DMS79 (cell line): ENCODE results near the gene COL5A1.

ENCODE experiments used
- DNase-seq: peaks from one replicate; lab custom pipeline; 2025; lab: John Stamatoyannopoulos, UW

Gene COL5A1

DNA sequence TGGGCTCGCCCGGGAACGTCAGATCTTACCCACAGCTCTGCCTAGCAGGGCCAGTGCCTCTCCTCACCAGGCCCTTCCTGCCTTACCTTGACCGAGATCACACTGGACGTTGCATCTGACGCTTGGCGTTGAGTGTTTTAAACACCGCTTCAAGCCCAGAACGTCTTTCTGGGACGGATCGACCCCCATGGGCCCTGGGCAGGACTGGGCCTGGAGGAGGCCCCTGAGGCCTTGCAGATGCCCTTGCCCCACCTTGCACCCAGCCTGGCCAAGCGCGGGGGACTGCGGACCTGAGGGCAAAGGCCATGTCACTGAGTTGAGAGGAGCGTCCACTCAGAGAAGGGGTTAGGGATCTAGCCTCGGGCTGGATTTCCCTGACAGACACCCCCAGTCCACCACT, 174.7 kb downstream of the COL5A1 start:
- DNase-seq: no peak

DNA sequence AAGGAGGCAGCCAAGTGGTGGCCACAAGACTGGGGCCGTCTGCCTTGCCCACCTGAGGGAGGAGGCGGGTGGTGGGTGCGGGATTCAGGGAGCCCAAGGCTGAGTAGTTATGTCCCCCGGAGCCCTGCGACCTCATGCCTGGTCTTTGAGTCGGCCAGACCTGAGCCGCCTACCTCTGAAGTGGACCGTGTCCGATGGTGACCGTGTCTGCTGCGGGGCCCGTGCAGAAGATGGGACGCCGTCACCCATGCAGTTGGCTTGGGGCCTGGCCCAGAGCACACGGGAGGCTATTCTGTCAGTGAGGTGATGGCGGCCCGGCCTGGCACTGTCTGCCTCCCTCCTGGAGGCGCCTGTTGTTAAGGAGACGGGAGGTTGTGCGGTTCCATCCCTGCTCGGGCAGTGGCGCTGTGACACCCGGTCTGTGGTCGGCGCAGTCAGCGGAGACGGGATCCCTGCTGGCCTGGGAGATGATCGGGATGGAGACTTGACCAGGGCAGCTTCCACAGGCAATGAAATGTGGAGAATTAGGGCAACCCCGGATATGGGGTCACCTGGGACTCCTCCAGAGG, 176.5 kb downstream of the COL5A1 start:
- no peak for DNase-seq

DNA sequence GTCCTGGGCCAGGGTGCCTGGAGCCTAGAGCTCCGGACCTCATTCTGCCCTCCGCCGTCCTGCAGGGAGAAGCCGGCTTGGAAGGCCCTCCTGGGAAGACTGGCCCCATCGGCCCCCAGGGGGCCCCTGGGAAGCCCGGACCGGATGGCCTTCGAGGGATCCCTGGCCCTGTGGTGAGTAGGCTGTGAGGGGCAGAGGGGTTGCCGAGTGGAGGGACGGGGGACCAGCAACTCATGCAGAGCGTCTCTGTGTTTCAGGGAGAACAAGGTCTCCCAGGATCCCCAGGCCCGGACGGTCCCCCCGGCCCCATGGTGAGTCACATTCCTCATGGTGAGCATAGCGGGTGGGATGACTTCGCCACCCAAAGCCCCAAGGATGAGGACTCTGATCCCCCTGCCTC, 177.0 kb downstream of the COL5A1 start:
- no peak for DNase-seq

DNA sequence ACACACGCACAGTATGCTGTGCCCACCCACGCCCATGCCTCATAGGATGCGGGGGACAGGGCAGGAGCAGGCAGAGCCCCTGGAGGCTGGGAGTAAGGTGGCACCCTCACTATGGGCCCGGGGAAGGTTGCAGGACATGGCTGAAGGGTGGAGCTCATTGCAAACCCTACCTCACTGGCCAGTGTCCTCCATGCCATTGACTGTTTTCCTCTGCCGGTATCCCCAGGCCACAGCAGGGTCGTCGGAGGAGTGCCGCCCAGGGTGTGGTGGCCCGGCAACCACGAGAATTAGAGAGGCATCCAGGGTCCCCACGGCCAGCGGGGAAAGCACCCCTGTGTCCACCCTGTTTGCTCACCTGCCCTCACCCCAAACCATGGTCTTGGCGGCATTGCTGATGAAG, 179.3 kb downstream of the COL5A1 start:
- DNase-seq: no peak

DNA sequence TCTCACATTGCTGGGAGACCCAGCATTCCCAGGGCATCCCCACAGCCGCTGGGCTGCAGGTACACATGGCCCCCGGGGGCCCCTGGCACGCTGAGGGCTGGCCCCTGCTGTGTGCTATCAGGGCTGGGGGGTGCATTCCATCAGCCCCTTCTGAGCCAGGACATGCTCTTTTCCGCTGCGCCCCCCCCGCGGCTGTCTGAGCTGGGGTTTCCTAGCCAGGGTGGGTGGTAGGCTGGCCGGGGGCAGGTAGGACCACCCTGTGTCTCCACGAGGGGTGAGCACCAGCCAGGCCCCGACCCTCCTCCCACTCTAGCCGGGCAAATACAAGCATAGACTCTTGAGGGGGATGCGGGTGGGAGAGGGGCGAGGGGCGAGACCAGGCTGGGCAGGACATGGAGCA, 180.9 kb downstream of the COL5A1 start:
- no peak for DNase-seq

DNA sequence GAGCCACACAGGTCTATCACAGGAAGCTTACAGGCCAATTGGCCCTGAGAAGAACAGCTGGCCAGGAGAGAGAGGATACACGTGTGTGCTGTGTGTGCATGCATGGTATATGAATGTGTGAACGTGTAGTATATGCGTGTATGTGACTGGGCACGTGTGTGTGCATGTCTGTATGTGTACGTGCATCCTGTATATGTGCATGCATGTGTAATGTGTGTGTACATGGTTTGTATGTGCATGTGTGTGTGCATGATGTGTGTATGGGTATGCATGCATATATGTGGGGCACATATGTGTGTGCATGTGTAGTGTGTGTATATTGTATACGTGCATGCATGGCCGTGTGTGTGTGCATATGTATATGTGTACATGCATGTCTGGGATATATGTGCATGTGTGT, 182.0 kb downstream of the COL5A1 start:
- no peak for DNase-seq

DNA sequence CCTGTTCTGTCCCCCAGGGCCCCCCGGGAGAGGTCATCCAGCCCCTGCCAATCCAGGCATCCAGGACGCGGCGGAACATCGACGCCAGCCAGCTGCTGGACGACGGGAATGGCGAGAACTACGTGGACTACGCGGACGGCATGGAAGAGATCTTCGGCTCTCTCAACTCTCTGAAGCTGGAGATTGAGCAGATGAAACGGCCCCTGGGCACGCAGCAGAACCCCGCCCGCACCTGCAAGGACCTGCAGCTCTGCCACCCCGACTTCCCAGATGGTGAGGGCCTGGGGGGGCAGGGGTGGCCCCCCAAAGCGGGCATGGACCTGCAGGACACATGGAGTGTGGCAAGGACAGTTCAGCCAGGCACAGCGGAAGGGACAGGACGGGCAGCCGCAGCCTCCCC, 183.0 kb downstream of the COL5A1 start:
- no peak for DNase-seq

DNA sequence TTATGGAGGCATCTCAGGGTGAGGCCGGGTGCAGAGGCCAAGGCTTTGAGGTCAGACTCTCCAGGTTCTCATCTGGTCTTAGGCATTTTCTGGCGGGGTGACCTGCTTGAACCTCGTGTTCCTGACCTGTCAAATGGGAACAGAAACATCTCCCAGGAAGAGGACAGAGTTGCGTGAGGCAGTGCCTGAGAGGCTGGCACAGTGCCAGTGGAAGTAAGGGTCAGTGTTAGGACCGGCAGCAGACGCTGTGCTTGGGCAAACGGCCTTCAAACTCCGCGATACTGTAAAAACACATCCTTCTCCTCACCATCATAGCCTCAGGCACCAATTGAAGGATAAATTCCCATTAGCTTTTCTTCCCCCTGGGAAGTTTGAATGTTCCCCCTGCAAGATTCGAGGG, 183.4 kb downstream of the COL5A1 start:
- DNase-seq: no peak

DNA sequence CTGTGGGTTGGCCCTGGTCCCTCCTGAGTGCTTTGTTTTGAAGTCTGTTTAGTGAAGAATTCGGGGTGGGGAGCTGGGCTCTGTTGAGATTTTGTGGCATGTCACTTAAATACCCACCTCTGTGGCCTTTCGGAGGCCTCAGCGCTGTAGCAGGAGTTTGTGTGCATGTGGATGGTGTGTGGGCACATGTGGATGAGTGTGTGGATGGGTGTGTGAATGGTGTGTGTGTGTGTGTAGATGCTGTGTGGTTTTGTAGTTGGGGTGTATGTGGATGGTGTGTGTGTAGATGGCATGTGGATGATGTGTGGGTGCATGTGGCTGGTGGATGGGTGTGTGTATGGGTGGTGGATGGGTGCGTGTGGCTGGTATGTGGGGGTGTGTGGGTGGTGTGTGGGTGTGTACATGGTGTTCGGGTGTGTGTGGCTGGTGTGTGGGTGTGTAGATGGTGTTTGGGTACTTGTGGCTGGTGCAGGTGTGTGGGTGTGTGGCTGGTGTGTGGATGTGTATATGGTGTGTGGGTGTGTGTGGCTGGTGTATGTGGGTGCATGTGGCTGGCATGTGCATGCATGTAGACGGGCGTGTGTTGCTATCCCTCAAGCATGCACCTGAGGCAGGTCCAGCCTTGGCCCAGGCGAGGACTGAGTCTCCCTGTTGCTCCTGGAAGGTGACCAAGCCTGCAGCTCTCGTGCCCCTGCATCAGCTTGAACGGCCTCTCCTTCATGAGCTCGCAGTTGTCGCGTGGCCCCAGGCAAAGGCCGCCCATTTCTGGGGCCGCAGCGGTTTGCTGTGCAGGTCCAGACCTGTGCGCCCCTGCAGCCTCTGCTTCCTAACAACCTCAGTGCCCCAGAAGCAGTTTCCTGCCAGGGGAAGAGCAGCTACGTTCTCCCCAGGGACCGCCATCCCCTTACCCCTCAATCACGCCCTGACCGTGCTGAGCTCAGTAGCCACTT, 185.0 kb downstream of the COL5A1 start:
- DNase-seq: no peak

DNA sequence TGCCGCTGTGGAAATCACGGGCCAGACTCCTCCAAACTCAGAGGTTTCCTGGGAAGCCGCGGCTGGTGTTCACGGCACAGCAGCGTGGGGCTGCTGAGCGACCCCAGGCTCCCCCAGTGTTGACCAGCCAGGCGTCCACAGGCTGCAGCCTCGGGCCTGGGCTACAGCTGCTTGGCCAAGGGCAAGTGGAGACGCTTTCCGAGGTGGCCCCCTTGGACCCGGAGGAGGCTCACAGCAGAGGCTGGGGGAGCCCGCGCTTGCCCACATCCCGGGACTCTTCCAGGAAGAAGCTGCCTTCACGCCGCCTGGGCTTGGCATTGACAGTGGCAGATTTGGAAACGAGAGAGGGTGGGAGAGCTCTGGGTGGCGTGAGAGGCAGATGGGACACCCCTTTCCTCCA, 186.0 kb downstream of the COL5A1 start:
- no peak for DNase-seq

DNA sequence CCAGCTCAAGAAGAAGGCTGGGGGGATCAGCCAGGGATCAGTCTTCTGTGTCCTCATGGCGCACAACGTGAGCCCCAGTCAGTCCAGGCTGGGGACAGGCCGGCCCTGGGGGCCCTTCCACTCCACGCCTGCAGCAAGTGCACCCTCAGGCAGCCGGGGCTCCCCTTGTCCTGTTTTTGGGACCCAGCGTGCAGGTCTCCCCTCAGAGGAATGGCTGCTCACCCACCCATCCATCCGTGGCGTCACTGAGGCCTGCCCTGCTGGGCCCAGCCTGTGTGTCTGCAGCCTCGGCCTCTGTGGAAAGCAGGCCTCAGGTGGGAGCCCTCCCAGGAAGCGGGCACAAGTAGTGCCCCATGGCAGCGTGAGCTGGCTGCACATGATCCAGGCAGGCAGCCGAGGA, 186.4 kb downstream of the COL5A1 start:
- DNase-seq: no peak

DNA sequence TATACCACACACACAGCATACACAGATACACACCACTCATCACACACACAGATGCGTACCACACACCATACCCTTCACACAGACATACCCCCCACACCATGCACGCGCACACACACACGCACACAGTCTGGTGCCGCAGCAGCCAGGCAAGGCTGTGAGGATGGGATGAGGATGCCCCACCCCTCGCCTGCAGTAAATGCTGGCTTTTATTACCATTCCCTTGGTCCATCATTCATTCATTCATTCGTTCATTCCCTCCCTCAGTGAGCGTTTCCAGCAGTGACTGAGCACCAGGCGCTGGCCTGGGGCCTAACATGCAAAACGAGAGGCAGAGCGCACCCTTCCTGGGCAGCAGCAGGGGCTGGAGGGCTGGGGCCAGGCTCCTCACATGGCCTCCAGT, 187.3 kb downstream of the COL5A1 start:
- DNase-seq: no peak

DNA sequence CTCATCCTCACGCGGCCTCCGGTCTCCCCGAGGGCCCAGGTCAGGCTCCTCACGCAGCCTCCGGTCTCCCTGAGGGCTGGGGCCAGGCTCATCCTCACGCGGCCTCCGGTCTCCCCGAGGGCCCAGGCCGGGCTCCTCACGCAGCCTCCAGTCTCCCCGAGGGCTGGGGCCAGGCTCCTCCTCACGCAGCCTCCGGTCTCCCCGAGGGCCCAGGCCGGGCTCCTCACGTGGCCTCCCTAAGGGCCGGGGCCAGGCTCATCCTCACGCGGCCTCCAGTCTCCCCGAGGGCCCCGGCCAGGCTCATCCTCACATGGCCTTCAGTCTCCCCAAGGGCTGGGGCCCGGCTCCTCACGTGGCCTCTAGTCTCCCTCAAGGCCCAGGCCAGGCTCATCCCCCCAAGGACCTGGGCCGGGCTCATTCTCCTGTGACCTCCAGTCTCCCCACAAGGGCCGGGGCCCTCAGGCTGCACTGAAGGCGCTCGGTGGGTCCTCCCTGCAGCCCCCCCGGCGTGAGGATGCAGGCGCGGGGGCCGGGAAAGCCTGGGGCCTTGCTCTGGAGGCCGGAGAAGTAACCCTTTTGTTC, 187.8 kb downstream of the COL5A1 start:
- no peak for DNase-seq

DNA sequence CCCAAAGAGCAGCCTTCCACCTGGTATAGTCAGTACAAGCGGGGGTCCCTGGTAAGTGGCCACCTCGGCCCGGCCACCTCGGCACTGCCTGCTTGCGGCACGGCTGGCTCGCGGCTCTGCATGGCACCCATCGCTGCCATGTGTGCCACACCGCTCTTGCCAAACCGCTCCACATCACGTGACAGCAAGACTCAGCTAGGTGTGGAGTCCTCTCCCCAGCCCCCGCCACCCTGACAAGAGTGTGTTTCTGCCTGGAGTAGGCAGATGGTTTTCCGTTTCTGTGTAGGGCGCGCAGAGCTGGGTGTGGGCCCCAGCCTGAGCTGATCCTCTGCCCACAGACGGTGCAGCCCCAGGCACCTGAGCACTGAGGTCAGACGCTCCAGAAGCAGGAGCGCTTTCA, 188.5 kb downstream of the COL5A1 start:
- no peak for DNase-seq

DNA sequence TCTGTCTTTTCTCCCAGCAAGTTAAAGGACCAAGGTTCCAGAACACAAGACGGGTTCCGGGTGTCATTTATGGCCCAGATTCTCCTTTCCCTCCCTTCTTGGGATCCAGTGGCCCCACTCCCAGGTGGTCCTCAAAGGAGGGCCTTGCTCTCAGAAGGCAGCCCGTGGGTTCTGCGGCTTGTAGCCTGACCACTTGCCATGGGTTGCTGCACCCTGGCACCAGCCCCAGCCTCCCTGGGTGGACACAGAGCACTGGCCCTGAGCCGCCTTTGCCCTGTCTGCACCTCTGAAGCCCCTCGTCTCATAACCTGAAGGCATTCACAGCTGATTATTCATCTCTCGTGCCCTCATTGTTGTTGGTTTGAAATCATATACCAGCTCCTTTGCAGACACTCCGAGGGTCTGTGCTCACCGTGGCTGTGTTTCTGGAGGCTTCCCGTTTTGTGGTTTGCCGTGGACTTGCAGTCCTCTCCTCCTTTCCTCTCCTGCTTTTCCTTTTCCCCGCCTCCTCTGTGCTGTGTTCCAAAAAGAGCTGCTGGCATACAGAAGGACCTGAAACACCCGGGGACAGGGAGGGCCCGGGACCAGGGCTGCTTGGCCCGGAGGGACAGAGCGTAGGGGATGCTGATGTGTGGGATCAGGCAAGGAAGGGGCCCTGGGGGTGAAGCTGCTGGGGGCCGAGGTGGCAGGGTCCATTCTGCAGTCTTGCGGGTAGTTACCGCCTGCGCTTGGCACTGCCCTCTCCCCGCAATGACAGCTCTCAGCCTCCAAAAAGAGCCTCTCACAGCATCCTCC, 189.5 kb downstream of the COL5A1 start:
- no peak for DNase-seq

DNA sequence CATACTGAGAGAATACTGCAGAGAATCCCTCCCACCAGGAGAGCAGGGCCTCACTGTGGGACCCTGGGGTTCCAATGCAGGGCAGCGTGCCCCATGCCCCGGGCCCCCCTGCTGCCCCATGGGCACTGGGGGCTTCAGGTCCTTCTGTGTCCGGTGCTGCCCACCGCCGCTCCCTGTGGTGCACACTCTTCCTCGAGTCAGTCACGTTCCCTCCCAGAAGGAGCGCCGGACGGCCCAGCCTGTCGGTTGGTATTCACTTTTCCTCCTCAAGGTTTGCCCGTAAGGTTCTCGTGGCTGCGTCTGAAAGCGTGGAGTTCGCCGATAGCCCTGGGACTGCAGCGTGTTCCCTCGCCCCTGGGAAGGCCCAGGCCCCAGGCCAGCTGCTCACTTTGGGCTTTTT, 190.9 kb downstream of the COL5A1 start:
- no peak for DNase-seq

DNA sequence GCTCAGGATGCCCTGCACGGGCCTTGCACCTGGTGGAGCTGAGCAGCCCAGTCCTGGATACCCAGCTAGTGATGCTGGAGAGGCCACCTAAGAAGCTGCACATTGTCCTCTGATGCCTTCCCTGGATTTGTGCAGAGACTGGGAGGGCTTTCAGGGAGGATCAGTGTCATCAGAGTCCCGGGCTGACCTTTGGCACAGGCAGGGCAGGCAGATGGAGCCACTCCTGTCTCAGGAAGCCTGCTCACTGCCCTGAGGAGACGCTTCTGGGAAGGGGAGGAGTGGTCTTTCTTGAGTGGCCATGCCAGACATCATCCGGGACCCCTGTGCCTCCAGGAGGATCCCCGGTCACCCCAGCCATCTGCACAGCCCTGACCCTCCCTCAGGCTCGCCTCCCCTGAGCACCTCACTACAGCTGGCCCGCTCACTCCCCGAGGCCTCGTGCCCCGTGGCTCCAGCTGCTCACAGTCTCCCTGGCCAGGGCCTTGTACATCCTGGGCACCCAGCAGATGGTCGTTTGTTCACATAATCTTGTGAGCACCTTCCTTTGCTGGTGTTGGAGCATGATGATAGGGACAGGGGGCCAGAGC, 191.8 kb downstream of the COL5A1 start:
- DNase-seq: no peak

DNA sequence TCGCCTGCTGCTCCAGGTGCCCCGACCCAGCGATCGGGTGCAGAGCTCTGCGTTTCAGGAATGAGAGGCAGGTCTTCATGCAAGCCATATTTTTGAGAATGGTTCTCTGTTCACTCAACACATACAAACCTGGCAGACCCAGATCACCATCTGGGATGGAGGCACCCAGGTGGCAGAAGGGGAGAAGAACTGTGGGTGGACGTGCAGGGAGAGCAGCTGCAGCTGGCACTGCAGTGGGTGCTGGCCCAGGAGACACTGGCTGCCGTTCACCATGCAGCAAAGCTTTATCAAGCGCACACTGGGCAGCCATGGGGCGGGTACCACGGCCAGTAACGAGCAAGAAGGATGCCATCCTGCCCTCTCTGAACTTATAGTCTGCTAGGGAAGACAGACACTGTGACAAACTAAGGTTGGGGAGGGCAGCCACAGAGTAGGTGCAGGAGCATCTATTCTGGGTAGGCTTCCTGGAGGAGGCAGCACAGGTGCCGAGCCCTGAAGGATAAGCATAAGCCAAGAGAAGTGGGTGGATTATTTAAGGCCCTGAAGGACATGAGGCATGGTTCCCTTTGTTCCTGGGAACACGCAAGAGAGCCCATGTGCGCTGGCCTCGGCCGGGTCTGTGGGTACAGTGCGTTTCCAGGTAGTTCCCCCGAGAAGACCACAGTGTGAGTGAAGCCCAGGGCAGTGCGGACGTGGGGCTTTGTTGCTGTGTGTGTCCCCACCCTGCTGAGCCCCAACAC, 192.8 kb downstream of the COL5A1 start:
- no peak for DNase-seq

DNA sequence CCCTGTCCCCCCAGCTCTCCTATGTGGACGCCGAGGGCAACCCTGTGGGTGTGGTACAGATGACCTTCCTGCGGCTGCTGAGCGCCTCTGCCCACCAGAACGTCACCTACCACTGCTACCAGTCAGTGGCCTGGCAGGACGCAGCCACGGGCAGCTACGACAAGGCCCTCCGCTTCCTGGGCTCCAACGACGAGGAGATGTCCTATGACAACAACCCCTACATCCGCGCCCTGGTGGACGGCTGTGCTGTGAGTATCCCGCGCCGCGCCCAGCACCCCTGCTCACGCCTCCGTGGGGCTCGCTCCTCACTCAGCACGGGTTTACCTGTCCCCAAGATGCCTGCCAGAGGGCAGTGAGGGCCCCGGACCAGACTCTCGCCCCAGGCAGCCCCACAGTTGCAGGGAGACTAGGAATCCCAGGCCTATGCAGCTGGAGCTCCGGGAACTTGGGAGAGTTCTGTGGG, 193.4 kb downstream of the COL5A1 start:
- DNase-seq: no peak

DNA sequence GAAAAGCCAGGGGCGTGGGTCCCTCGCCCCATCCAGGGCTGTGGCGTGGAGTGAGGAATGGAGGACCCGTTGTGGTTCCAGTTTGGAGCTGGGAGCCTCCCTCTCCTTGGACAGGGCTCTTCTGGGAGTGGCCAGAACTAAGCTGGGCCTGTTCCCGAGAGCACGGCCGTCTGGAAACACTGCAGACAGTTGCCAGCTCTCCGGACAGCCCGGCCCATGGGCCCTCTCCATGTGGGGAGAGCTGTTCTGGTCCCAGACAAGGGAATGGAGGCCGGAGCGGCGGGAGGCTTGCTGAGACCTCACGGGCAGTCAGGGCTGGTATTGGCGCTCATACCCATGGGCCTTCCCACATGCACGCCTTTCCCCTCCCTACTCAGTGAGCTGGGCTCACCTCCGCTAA, 193.8 kb downstream of the COL5A1 start:
- no peak for DNase-seq

DNA sequence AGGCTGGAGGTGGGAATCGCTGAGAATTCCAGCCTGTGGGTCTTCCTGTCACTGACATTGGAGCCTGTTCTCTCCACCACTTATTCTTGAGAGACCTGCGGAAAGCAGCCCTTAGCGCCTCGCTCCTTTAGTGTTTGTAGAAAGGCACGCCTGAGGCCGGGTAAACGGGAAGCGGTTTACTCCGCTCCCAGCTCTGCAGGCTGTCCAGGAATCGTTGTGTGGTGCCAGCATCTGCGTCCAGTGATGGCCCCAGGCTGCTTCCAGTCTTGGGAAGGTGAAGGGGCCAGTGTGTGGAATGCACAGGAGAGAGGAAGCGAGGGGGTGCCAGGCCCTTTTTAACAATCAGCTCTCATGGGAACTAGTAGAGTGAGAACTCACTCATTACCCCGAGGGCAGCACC, 194.4 kb downstream of the COL5A1 start:
- no peak for DNase-seq
